HepG2 (cell line): ENCODE results near the gene SMIM8. TPM values are rescaled to one million over a fixed set of nuclear protein-coding genes. Genes with fewer than 3 reads are reported as not detected.
"Not testable (repeated sequence)": the region's sequence is repeated elsewhere in the genome, so short reads cannot be mapped to it uniquely, and the experiment has no call there.

Experiments
- ATAC-seq: fragments of 200-7000 bp; cut with Tn5 transposase; 3 replicates; pipeline ENCODE4 v1.9.1; 2020; ENCODE audit warnings: mild to moderate bottlenecking, moderate library complexity
- BruUV-seq: library from RNA; stranded (reverse); fragments of 400-500 nt; replicated peaks from 2 replicates; lab custom pipeline; 2021; lab: Mats Ljungman, UMichigan
- CTCF ChIA-PET: fragments of 300-600 bp; formaldehyde crosslinking; extraction: SDS; loops from one replicate; lab custom pipeline; 2021; ENCODE audit warnings: low total read pairs, inconsistent platforms, low intra/inter-chr PET ratio; lab: Yijun Ruan, JAX
- POLR2A ChIA-PET: fragments of 350-600 bp; sonication (Branson Sonifier 250); formaldehyde crosslinking; loops from one replicate; lab custom pipeline; 2020; ENCODE audit warnings: antibody characterized with exemption, inconsistent platforms; lab: Yijun Ruan, JAX
- DNase-seq: peaks from one replicate; pipeline ENCODE4 v3.0.0-alpha.2; 2015; ENCODE audit warnings: low spot score
- FAIRE-seq: peaks from 3 replicates; lab custom pipeline; 2011; peaks lifted over from hg19 to GRCh38; lab: Jason Lieb, UNC
- H2AFZ ChIP-seq: one replicate; pipeline ENCODE4 v1.6.1; 2011; ENCODE audit warnings: low read length, inconsistent platforms
- H3K27ac ChIP-seq: fragments of 300-600 bp; 3 replicates; pipeline ENCODE4 v1.8.0; 2011; ENCODE audit warnings: mixed run types, mild to moderate bottlenecking, mixed read lengths, low read length, inconsistent platforms; ENCODE audit not compliant: insufficient read depth; ENCODE audit errors: extremely low read length
- H3K27me3 ChIP-seq, 2 experiments: fragments of 200-600 bp in 1 of 2; 2 replicates in 1 of 2; 3 replicates in 1 of 2; pipeline versions ENCODE4 v1.6.0 to v1.8.0; 2011; ENCODE audit warnings: low read length in 2 of 2, mild to moderate bottlenecking in 2 of 2, moderate library complexity in 2 of 2, inconsistent platforms in 1 of 2; ENCODE audit not compliant: insufficient read depth in 2 of 2, control insufficient read depth in 1 of 2
- H3K36me3 ChIP-seq, 2 experiments: fragments of 200-600 bp in 1 of 2; replicated peaks in 1 of 2; 2 replicates in 1 of 2; 3 replicates in 1 of 2; pipeline versions ENCODE4 v1.5.1 to v1.8.0; 2011; ENCODE audit warnings: low read length in 2 of 2, inconsistent platforms in 1 of 2; ENCODE audit not compliant: insufficient read depth in 2 of 2, control insufficient read depth in 1 of 2
- H3K4me1 ChIP-seq: 2 replicates; pipeline ENCODE4 v1.5.1; 2012; ENCODE audit warnings: low read length, inconsistent platforms; ENCODE audit not compliant: insufficient read depth
- H3K4me2 ChIP-seq: 2 replicates; pipeline ENCODE4 v1.6.0; 2011; ENCODE audit warnings: low read depth, low read length, inconsistent platforms
- H3K4me3 ChIP-seq, 3 experiments: fragments of 200-600 bp in 1 of 3; sonication (generic), shearing (Covaris generic) in 1 of 3; replicated peaks in 1 of 3; 2 replicates each; pipeline ENCODE4 v1.5.1; 2011 to 2016; ENCODE audit warnings: low read length in 3 of 3, inconsistent platforms in 2 of 3, low read depth in 2 of 3, mild to moderate bottlenecking in 2 of 3, control low read depth in 1 of 3, mixed read lengths in 1 of 3; ENCODE audit not compliant: insufficient read depth in 1 of 3
- H3K79me2 ChIP-seq: one replicate; pipeline ENCODE4 v1.6.1; 2011; ENCODE audit warnings: low read length, inconsistent platforms; ENCODE audit not compliant: insufficient read depth
- H3K9ac ChIP-seq: 2 replicates; pipeline ENCODE4 v1.6.0; 2011; ENCODE audit warnings: mild to moderate bottlenecking, low read depth, low read length, inconsistent platforms; ENCODE audit not compliant: insufficient read depth
- H3K9me3 ChIP-seq: 2 replicates; pipeline ENCODE4 v1.5.1; 2012; ENCODE audit warnings: mild to moderate bottlenecking, low read length
- H4K20me1 ChIP-seq: 2 replicates; pipeline ENCODE4 v1.6.0; 2011; ENCODE audit warnings: inconsistent platforms, mild to moderate bottlenecking, low read length, moderate library complexity; ENCODE audit not compliant: insufficient read depth
- FOSL2 ChIP-seq: sonication (generic); formaldehyde crosslinking; IDR thresholded peaks from 2 replicates; pipeline ENCODE4 v1.4.0; 2020; ENCODE audit warnings: missing genetic modification reagents
- RBAK ChIP-seq: sonication (generic); formaldehyde crosslinking; IDR thresholded peaks from 2 replicates; pipeline ENCODE4 v1.5.1; 2020; ENCODE audit warnings: mild to moderate bottlenecking, missing genetic modification reagents
- TEAD2 ChIP-seq: sonication (generic); formaldehyde crosslinking; IDR thresholded peaks from 2 replicates; pipeline ENCODE4 v1.9.0; 2021; ENCODE audit warnings: missing genetic modification reagents
- ZBTB38 ChIP-seq: sonication (generic); formaldehyde crosslinking; IDR thresholded peaks from 2 replicates; pipeline ENCODE4 v1.5.1; 2020; ENCODE audit warnings: mild to moderate bottlenecking, missing genetic modification reagents
- ZBTB46 ChIP-seq: sonication (generic); formaldehyde crosslinking; IDR thresholded peaks from 2 replicates; pipeline ENCODE4 v1.4.0; 2020; ENCODE audit warnings: mild to moderate bottlenecking, missing genetic modification reagents, borderline replicate concordance
- ZNF17 ChIP-seq: sonication (generic); formaldehyde crosslinking; IDR thresholded peaks from 2 replicates; pipeline ENCODE4 v1.5.0; 2020; ENCODE audit warnings: mild to moderate bottlenecking, missing genetic modification reagents
- ZNF30 ChIP-seq: sonication (generic); formaldehyde crosslinking; IDR thresholded peaks from 2 replicates; pipeline ENCODE4 v1.5.0; 2020; ENCODE audit warnings: mild to moderate bottlenecking, missing genetic modification reagents
- WGBS: methylation state at CpG from one replicate; pipeline ENCODE4 v1.1.6; 2017; ENCODE audit warnings: low lambda C conversion rate; 5-methylcytosine and 5-hydroxymethylcytosine counted together
- in situ Hi-C: cut with HindIII; loops from 2 replicates; pipeline ENCODE4 v1.10.0; 2017; ENCODE audit warnings: low pct_unique_long_range_greater_than_20kb; ENCODE audit not compliant: extremely low pct_ligation_motif_present
- intact Hi-C: fragments of 100-400 bp; cut with micrococcal nuclease; formaldehyde crosslinking; loops from one replicate; pipeline ENCODE4 v1.10.0; 2022; ENCODE audit not compliant: unreplicated experiment
- polyA plus RNA-seq, 8 experiments: library from polyadenylated mRNA; depleted of rRNA in 3 of 8; stranded (reverse) in 7 of 8; unstranded in 1 of 8; fragments of >200 nt; fragmentation: Illumina TruSeq in 4 of 8; extraction: Trizol in 4 of 8; gene quantifications; 2 replicates each; pipeline versions ENCODE4 v1.2.1 to v1.2.3, GENCODE V29; 2011 to 2016; ENCODE audit warnings: low read depth in 4 of 8, missing spikeins in 1 of 8, mixed read lengths in 1 of 8; ENCODE audit not compliant: insufficient read depth in 1 of 8
- total RNA-seq, 5 experiments: library from RNA; depleted of rRNA; stranded (reverse); fragments of >200 nt; fragmentation: Illumina TruSeq; extraction: Trizol; gene quantifications; 2 replicates each; pipeline ENCODE4 v1.2.3, GENCODE V29; 2016; ENCODE audit warnings: low read depth in 1 of 5

The SMIM8 gene
- total and polyA plus RNA-seq, 2 of the 13 experiments (the other 11 are each of a cell fraction or from before 2014, with no cell fraction given) = 4.8 to 10.0 TPM

GRCh38 chr6:87293526-87293925 is 28.9 kb upstream of the SMIM8 start:
- Histone ChIP-seq H3K9ac (no peak overlapping the region), H3K9me3 (no peaks in the 10 kb centered on the region), H3K4me1 (no peaks in the 10 kb centered on the region), H2AFZ (no peak overlapping the region), H3K27ac (no peak overlapping the region), H3K4me2 (no peak overlapping the region), H3K36me3 (no peaks in the 10 kb centered on the region), H3K79me2 (no peaks in the 10 kb centered on the region), H4K20me1 (no peaks in the 10 kb centered on the region), H3K27me3 (peaks cover 0 to 5% of the 10 kb centered on the region in 2 experiments; a peak in 1 of 5 replicates), H3K4me3 (no peak overlapping the region)
- no peak for FAIRE-seq
- ChIA-PET CTCF (no interaction called here), POLR2A (no interaction called here)
- intact Hi-C loops (no loop called here), in situ Hi-C loops (no loop called here)
- WGBS = 14% methylated on average over 4 of the region's 4 CpGs
- TF ChIP-seq ZBTB46 (CRISPR knock-in tag) = no peak
- no peak for TF ChIP-seq RBAK (CRISPR knock-in tag)
- TF ChIP-seq ZBTB38 (CRISPR knock-in tag) = no peak
- no TSS peak for BruUV-seq
- DNase-seq = no peak
- no peak for ATAC-seq

GRCh38 chr6:87297119-87297518 is 25.3 kb upstream of the SMIM8 start:
- H3K4me2 ChIP-seq = no peak overlapping the region
- DNase-seq (no peak), ATAC-seq (no peak; the same call in 2 of the 3 replicates), FAIRE-seq (no peak)
- no peaks in the 10 kb centered on the region for H3K4me1 ChIP-seq
- in situ Hi-C loops = no loop called here
- no TSS peak for BruUV-seq
- CTCF ChIA-PET = no interaction called here
- intact Hi-C loops = no loop called here
- H3K9me3 ChIP-seq = no peaks in the 10 kb centered on the region
- no peak overlapping the region for H3K9ac ChIP-seq
- H2AFZ ChIP-seq = no peak overlapping the region
- H3K36me3 ChIP-seq = no peaks in the 10 kb centered on the region
- WGBS = 5% methylated on average over 1 of the region's 1 CpG
- H3K79me2 ChIP-seq = no peaks in the 10 kb centered on the region
- H3K4me3 ChIP-seq = no peak overlapping the region
- POLR2A ChIA-PET = no interaction called here
- TF ChIP-seq FOSL2 (CRISPR knock-in tag) (peak; percentile 54; the same call in 1 of the 2 replicates), ZNF17 (CRISPR knock-in tag) (no peak), TEAD2 (CRISPR knock-in tag) (no peak), ZNF30 (CRISPR knock-in tag) (no peak)
- H3K27ac ChIP-seq = no peak overlapping the region
- no peaks in the 10 kb centered on the region; a peak in 1 of 5 replicates for H3K27me3 ChIP-seq
- H4K20me1 ChIP-seq = no peaks in the 10 kb centered on the region

GRCh38 chr6:87301277-87301676 is 21.1 kb upstream of the SMIM8 start:
- H3K27ac ChIP-seq, H3K4me1 ChIP-seq, intact Hi-C loops, H3K9ac ChIP-seq, ATAC-seq, CTCF ChIA-PET, in situ Hi-C loops, H2AFZ ChIP-seq, H4K20me1 ChIP-seq, H3K4me2 ChIP-seq, H3K9me3 ChIP-seq, DNase-seq, BruUV-seq, POLR2A ChIA-PET, H3K36me3 ChIP-seq, H3K4me3 ChIP-seq, FAIRE-seq, H3K79me2 ChIP-seq, H3K27me3 ChIP-seq: not testable (repeated sequence)
- 39% methylated on average over 3 of the region's 9 CpGs for WGBS
